ENCODE measurements around the gene FEN1. TPM values are rescaled to one million over a fixed set of nuclear protein-coding genes. Genes with fewer than 3 reads are reported as not detected.

FEN1 gene
- total RNA-seq (1 to 10 TPM; 3.7 to 8.6 (median 5.2) TPM), polyA plus RNA-seq (1 to 10 TPM; 4.4 to 4.7 TPM)
- long read RNA-seq, donor 1, transcript FEN1-201 (2 exons, 2,296 nt): major isoform, 45 of 46 reads
- long read RNA-seq, donor 1, partial matches to known transcripts: 0 of 46 reads
- long read RNA-seq, donor 1, other reads (novel, unspliced or antisense): 1 of 46 reads
- long read RNA-seq, donor 2, transcript FEN1-201 (2 exons, 2,296 nt): major isoform, 40 of 42 reads
- long read RNA-seq, donor 2, partial matches to known transcripts: 0 of 42 reads
- long read RNA-seq, donor 2, other reads (novel, unspliced or antisense): 0 of 42 reads
- long read RNA-seq, donor 3, transcript FEN1-201 (2 exons, 2,296 nt): major isoform, 17 of 17 reads
- long read RNA-seq, donor 3, partial matches to known transcripts: 0 of 17 reads
- long read RNA-seq, donor 3, other reads (novel, unspliced or antisense): 0 of 17 reads

- peak; percentile 85 to 91 (median 87) for DNase-seq
- Histone ChIP-seq H3K4me1 (ENCODE audit: insufficient read depth) (peaks cover 5% of the 10 kb centered on the region), H3K36me3 (no peaks in the 10 kb centered on the region), H3K9me3 (no peaks in the 10 kb centered on the region), H3K27ac (peak within 1 kb of the TSS; percentile 85 to 90), H3K27me3 (no peaks in the 10 kb centered on the region), H3K4me3 (peak within 1 kb of the TSS; percentile 65)
- intact Hi-C loops (cut with DNase I): loop anchor here in 2 of 4 donors (1.0 to 10.0 kb wide), 4 partner anchors 40 to 315 kb away; partner anchors contain the start of genes FADS3 (in 1 of the 2) and MYRF (in 1 of the 2)
- WGBS, 3 donors: 0% methylated on average over 57 to 61 of the region's 61 CpGs
- TF ChIP-seq CTCF (IDR thresholded peaks at IDR 0.05): peak in 2 of 3 donors; percentile 31 to 56
- peak; percentile 85 for TF ChIP-seq POLR2A (IDR thresholded peaks at IDR 0.05)
- no peak for TF ChIP-seq EP300 (IDR thresholded peaks at IDR 0.05)
Observed at GRCh38 chr11:61792310-61793082, at the start of gene FEN1, which contains the start of gene TMEM258. Gene FEN1, plus strand, starts transcription at chr11:61792911. Its CDS starts 2,451 bp downstream, at chr11:61795362. Gene TMEM258, minus strand, starts transcription at chr11:61792599. Its CDS starts 41 bp downstream, at chr11:61792558.

- DNase-seq: no peak
- intact Hi-C loops (cut with DNase I): no loop called here
- Histone ChIP-seq H3K4me3 (no peak overlapping the region), H3K27ac (no peak overlapping the region), H3K27me3 (no peaks in the 10 kb centered on the region), H3K9me3 (no peaks in the 10 kb centered on the region), H3K4me1 (ENCODE audit: insufficient read depth) (peaks cover 5% of the 10 kb centered on the region), H3K36me3 (no peaks in the 10 kb centered on the region)
- no peak for TF ChIP-seq CTCF (IDR thresholded peaks at IDR 0.05)
- TF ChIP-seq EP300 (IDR thresholded peaks at IDR 0.05): no peak
- no peak for TF ChIP-seq POLR2A (IDR thresholded peaks at IDR 0.05)
- WGBS, 3 donors: 91 to 94% (median 94%) methylated on average over 41 to 42 of the region's 42 CpGs
Observed at GRCh38 chr11:61743486-61744095, 49.1 kb upstream of the FEN1 start.

- H3K9me3 ChIP-seq: no peaks in the 10 kb centered on the region
- H3K4me3 ChIP-seq: no peak overlapping the region
- H3K36me3 ChIP-seq: no peaks in the 10 kb centered on the region
- H3K4me1 ChIP-seq (ENCODE audit: insufficient read depth): peaks cover 5% of the 10 kb centered on the region
- no peaks in the 10 kb centered on the region for H3K27me3 ChIP-seq
- no peak overlapping the region for H3K27ac ChIP-seq
- intact Hi-C loops (cut with DNase I): no loop called here
- no peak for DNase-seq
- no peak for TF ChIP-seq POLR2A (IDR thresholded peaks at IDR 0.05)
- TF ChIP-seq CTCF (IDR thresholded peaks at IDR 0.05): no peak
- TF ChIP-seq EP300 (IDR thresholded peaks at IDR 0.05): no peak
- 86 to 91% (median 87%) methylated on average over 20 of the region's 20 CpGs for WGBS, 3 donors
Observed at GRCh38 chr11:61744181-61744580, 48.5 kb upstream of the FEN1 start.

GRCh38 chr11:61744609-61745156, 48.0 kb upstream of the FEN1 start:
- no peak overlapping the region for H3K27ac ChIP-seq
- intact Hi-C loops (cut with DNase I): no loop called here
- WGBS, 3 donors: 86 to 92% (median 87%) methylated on average over 8 to 10 of the region's 10 CpGs
- H3K27me3 ChIP-seq: no peaks in the 10 kb centered on the region
- TF ChIP-seq POLR2A (IDR thresholded peaks at IDR 0.05) (no peak), CTCF (IDR thresholded peaks at IDR 0.05) (no peak), EP300 (IDR thresholded peaks at IDR 0.05) (no peak)
- no peaks in the 10 kb centered on the region for H3K9me3 ChIP-seq
- DNase-seq: no peak
- peaks cover 7% of the 10 kb centered on the region for H3K4me1 ChIP-seq (ENCODE audit: insufficient read depth)
- no peak overlapping the region for H3K4me3 ChIP-seq
- H3K36me3 ChIP-seq: no peaks in the 10 kb centered on the region
